K562 (cell line): Measurements from ENCODE around the gene DNAH8. TPM values are rescaled to one million over a fixed set of nuclear protein-coding genes. Genes with fewer than 3 reads are reported as not detected.
A peak's percentile ranks its signal among the peaks of the same experiment; 100 is the strongest.

ENCODE experiments used
- BRD4 ChIP-seq: fragments of 200-600 bp; sonication (generic); IDR thresholded peaks from 2 replicates; pipeline ENCODE4 v1.6.1; 2017; ENCODE audit warnings: inconsistent platforms
- KLF10 ChIP-seq: fragments of 250-450 bp; sonication (Bioruptor Pico); IDR thresholded peaks from 2 replicates; pipeline ENCODE4 v1.6.1; 2021; ENCODE audit warnings: matching md5 sums
- LCOR ChIP-seq: sonication (generic); formaldehyde crosslinking; IDR thresholded peaks from 2 replicates; pipeline ENCODE4 v1.8.0; 2022; ENCODE audit warnings: mild to moderate bottlenecking, missing genetic modification reagents
- POLR3A ChIP-seq: IDR thresholded peaks from 2 replicates; pipeline ENCODE4 v1.6.1; 2011; ENCODE audit warnings: borderline replicate concordance, mild to moderate bottlenecking, moderate library complexity; ENCODE audit not compliant: insufficient read length, insufficient read depth; ENCODE audit errors: extremely low read depth
- SIN3A ChIP-seq, 2 experiments: fragments of 150-350 bp in 1 of 2; IDR thresholded peaks; 2 replicates each; pipeline ENCODE4 v1.6.1; 2011 to 2016; ENCODE audit warnings: borderline replicate concordance in 2 of 2, low read depth in 2 of 2, low read length in 2 of 2, mild to moderate bottlenecking in 2 of 2, moderate library complexity in 2 of 2; ENCODE audit not compliant: control insufficient read depth in 1 of 2
- SPI1 ChIP-seq: IDR thresholded peaks from 2 replicates; pipeline ENCODE4 v1.6.1; 2011; ENCODE audit warnings: low read depth, low read length, control low read depth, borderline replicate concordance
- TARDBP ChIP-seq: fragments of 450-650 bp; IDR thresholded peaks from 2 replicates; pipeline ENCODE4 v1.6.1; 2016
- ZNF174 ChIP-seq: fragments of 250-450 bp; sonication (Bioruptor Pico); IDR thresholded peaks from 2 replicates; pipeline ENCODE4 v1.4.0; 2020; ENCODE audit warnings: mild to moderate bottlenecking
- ZNF445 ChIP-seq: fragments of 250-450 bp; sonication (Bioruptor Pico); IDR thresholded peaks from 2 replicates; pipeline ENCODE4 v1.4.0; 2020; ENCODE audit warnings: low read depth, mild to moderate bottlenecking, moderate library complexity
- ZNF830 ChIP-seq: fragments of 250-450 bp; sonication (Bioruptor Pico); IDR thresholded peaks from 2 replicates; pipeline ENCODE4 v1.5.0; 2021; ENCODE audit warnings: mild to moderate bottlenecking
- polyA plus RNA-seq, 8 experiments: library from polyadenylated mRNA; depleted of rRNA in 4 of 8; stranded (reverse) in 5 of 8; unstranded in 3 of 8; fragments of >200 nt; fragmentation: Nextera tagmentation in 2 of 8; fragmentation: Illumina TruSeq in 1 of 8; extraction: Ambion mirVana in 2 of 8; extraction: Trizol in 1 of 8; gene quantifications; 2 replicates each; pipeline versions ENCODE4 v1.2.1 to v1.2.3, GENCODE V29; 2011 to 2014; ENCODE audit warnings: inconsistent platforms in 1 of 8, missing spikeins in 1 of 8
- total RNA-seq, 7 experiments: library from RNA; depleted of rRNA in 6 of 7; stranded (reverse); fragments of >200 nt in 6 of 7; fragmentation: Illumina TruSeq in 2 of 7; extraction: Trizol in 2 of 7; gene quantifications; 2 replicates each; pipeline versions ENCODE4 v1.2.1 to v1.2.3, GENCODE V29; 2011 to 2021; ENCODE audit warnings: low replicate concordance in 1 of 7
- TF ChIP-seq, protein P1 (sequence below): fragments of 450-650 bp; IDR thresholded peaks from 2 replicates; pipeline ENCODE4 v1.7.0; 2016; ENCODE audit warnings: borderline replicate concordance
- TF ChIP-seq, protein P2 (sequence below), 2 experiments: fragments of 450-650 bp in 1 of 2; sonication (generic) in 1 of 2; formaldehyde crosslinking in 1 of 2; IDR thresholded peaks; 2 replicates each; pipeline versions ENCODE4 v1.7.1 to v1.9.0; 2016 to 2022; ENCODE audit warnings: inconsistent platforms in 1 of 2, mild to moderate bottlenecking in 1 of 2, missing genetic modification reagents in 1 of 2
- TF ChIP-seq, protein P3 (sequence below): IDR thresholded peaks from 2 replicates; pipeline ENCODE4 v1.6.1; 2014; ENCODE audit warnings: antibody characterized with exemption
- TF ChIP-seq, protein P4 (sequence below): fragments of 250-450 bp; sonication (Bioruptor Pico); IDR thresholded peaks from 2 replicates; pipeline ENCODE4 v1.5.1; 2021; ENCODE audit warnings: mild to moderate bottlenecking

DNAH8 gene
- total and polyA plus RNA-seq, 9 of the 15 experiments (the other 6 are each of a cell fraction or from before 2014, with no cell fraction given) = 1.2 to 4.2 (median 2.9) TPM

DNA sequence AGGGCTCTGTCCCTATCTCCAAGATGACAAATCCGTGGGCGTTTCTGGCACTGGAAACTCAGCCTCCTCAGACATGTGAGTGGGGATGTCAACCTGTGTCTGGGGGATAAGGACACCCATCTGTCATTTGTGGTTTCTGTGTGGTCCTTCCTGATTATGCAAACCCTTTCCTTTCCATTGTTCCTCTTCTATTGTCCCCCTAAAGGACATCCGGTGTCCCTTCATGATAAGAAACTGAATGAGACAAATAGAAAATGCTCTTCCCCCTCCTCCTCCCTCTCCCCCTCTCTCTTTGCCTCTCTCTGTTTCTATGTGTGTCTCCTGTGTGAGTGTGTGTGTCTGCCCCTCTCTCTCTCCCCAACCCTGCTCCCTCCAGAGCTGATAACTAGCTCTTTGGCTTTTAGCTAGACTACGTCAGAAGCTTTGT is 322.0 kb downstream of the DNAH8 start (continued):
- TF ChIP-seq, protein P1, sequence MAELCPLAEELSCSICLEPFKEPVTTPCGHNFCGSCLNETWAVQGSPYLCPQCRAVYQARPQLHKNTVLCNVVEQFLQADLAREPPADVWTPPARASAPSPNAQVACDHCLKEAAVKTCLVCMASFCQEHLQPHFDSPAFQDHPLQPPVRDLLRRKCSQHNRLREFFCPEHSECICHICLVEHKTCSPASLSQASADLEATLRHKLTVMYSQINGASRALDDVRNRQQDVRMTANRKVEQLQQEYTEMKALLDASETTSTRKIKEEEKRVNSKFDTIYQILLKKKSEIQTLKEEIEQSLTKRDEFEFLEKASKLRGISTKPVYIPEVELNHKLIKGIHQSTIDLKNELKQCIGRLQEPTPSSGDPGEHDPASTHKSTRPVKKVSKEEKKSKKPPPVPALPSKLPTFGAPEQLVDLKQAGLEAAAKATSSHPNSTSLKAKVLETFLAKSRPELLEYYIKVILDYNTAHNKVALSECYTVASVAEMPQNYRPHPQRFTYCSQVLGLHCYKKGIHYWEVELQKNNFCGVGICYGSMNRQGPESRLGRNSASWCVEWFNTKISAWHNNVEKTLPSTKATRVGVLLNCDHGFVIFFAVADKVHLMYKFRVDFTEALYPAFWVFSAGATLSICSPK = no peak
- no peak for TF ChIP-seq ZNF830 (CRISPR knock-in tag)
- TF ChIP-seq, protein P2, sequence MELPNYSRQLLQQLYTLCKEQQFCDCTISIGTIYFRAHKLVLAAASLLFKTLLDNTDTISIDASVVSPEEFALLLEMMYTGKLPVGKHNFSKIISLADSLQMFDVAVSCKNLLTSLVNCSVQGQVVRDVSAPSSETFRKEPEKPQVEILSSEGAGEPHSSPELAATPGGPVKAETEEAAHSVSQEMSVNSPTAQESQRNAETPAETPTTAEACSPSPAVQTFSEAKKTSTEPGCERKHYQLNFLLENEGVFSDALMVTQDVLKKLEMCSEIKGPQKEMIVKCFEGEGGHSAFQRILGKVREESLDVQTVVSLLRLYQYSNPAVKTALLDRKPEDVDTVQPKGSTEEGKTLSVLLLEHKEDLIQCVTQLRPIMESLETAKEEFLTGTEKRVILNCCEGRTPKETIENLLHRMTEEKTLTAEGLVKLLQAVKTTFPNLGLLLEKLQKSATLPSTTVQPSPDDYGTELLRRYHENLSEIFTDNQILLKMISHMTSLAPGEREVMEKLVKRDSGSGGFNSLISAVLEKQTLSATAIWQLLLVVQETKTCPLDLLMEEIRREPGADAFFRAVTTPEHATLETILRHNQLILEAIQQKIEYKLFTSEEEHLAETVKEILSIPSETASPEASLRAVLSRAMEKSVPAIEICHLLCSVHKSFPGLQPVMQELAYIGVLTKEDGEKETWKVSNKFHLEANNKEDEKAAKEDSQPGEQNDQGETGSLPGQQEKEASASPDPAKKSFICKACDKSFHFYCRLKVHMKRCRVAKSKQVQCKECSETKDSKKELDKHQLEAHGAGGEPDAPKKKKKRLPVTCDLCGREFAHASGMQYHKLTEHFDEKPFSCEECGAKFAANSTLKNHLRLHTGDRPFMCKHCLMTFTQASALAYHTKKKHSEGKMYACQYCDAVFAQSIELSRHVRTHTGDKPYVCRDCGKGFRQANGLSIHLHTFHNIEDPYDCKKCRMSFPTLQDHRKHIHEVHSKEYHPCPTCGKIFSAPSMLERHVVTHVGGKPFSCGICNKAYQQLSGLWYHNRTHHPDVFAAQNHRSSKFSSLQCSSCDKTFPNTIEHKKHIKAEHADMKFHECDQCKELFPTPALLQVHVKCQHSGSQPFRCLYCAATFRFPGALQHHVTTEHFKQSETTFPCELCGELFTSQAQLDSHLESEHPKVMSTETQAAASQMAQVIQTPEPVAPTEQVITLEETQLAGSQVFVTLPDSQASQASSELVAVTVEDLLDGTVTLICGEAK (IDR thresholded peaks at IDR 0.05) = peak; percentile 75
- TF ChIP-seq, protein P2 (CRISPR knock-in tag; IDR thresholded peaks at IDR 0.05) = no peak
- peak; percentile 82; the same call in 1 of the 2 replicates for TF ChIP-seq LCOR (CRISPR knock-in tag)
- TF ChIP-seq KLF10 (CRISPR knock-in tag) = no peak
- TF ChIP-seq SPI1 = no peak
- no peak for TF ChIP-seq BRD4
- TF ChIP-seq ZNF174 (CRISPR knock-in tag) = no peak
- TF ChIP-seq POLR3A = no peak
- no peak for TF ChIP-seq TARDBP
- TF ChIP-seq SIN3A (IDR thresholded peaks at IDR 0.05; ENCODE audit: borderline replicate concordance in 2 of 2, control insufficient read depth in 1 of 2, low read depth in 2 of 2, low read length in 2 of 2) = no peak
- TF ChIP-seq, protein P3, sequence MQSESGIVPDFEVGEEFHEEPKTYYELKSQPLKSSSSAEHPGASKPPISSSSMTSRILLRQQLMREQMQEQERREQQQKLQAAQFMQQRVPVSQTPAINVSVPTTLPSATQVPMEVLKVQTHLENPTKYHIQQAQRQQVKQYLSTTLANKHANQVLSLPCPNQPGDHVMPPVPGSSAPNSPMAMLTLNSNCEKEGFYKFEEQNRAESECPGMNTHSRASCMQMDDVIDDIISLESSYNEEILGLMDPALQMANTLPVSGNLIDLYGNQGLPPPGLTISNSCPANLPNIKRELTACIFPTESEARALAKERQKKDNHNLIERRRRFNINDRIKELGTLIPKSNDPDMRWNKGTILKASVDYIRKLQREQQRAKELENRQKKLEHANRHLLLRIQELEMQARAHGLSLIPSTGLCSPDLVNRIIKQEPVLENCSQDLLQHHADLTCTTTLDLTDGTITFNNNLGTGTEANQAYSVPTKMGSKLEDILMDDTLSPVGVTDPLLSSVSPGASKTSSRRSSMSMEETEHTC = peak; percentile 67; the same call in 1 of the 2 replicates
- TF ChIP-seq ZNF445 (CRISPR knock-in tag) = no peak
- TF ChIP-seq, protein P4, sequence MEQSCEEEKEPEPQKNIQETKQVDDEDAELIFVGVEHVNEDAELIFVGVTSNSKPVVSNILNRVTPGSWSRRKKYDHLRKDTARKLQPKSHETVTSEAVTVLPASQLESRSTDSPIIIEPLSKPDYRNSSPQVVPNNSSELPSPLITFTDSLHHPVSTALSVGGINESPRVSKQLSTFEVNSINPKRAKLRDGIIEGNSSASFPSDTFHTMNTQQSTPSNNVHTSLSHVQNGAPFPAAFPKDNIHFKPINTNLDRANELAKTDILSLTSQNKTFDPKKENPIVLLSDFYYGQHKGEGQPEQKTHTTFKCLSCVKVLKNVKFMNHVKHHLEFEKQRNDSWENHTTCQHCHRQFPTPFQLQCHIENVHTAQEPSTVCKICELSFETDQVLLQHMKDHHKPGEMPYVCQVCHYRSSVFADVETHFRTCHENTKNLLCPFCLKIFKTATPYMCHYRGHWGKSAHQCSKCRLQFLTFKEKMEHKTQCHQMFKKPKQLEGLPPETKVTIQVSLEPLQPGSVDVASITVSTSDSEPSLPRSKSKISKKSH (CRISPR knock-in tag) = no peak
